Fibroblast of skin of right biceps (primary cell): Measurements from ENCODE around the gene NKX2-1.

Experiments used
- DNase-seq: peaks from one replicate; pipeline ENCODE4 v3.0.0-alpha.2; 2013

Gene NKX2-1

GRCh38 chr14:36517242-36518030 is 2.6 kb downstream of the NKX2-1 start:
- DNase-seq, result no peak

- DNase-seq, result no peak
Measured at GRCh38 chr14:36516719-36517241, 3.3 kb downstream of the NKX2-1 start.

GRCh38 chr14:36515896-36516718 is 3.9 kb downstream of the NKX2-1 start:
- no peak for DNase-seq

DNA sequence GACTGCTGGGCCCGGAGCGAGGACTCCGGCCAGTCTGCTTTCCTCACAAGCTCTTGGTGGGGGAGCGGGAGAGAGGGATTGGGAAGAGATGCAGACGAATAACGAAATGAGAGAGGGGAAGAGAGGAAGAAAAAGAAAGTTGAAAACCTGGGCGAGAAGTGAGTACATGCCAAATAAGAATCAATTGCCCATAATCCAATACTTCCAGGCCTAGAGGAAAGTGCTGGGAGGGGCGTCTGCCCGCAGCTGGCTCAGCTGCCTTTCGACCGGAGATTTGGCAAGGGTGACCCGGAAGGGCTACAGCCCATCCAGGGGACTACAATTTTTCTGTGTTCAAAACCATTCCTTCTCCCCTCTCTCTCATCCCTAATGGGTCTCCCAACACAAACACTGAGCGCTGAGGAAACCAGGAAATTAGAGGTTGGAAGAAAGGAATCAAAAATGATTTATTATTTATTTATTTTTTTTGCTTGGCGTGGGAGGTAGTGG is 4.9 kb downstream of the NKX2-1 start:
- DNase-seq, result no peak

DNA sequence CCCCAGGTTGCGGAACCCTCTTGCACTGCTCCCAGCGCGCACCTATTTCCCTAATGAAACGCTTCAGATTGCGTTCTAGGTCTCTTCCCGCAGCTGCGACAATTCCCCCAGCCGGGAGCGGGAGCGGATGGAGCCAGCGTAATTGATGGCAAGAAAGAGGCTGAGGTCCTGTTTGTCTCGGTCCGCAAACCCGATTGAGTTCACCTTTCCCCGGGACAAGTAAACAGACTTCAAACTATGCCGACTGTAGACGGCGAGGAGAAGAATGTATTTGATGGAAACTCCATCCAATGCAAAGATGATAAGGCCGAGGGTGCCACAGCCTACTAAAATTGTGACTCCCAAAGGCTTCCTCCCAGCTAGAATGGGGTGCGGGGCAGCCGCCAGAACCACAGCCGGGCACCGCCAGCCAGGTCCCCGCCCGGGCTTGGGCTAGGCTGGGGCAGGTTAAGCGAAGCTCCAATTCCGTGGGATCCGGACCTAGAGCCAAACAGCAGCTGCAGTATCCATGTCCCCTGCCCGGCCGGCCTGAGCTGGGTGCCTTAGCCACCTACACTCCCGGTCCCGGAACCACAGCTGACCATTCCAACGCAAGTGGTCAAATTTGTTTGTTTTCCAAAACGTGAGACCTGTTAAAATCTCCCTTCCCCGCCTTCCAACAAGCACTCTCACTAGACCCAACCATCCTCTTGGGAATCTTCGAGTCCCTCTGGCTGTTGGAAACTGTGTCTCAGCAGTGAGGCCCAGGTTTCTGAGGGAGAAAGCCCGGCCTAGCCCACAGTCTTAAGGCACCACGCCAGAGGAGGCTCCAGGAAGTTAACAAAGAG is 5.5 kb downstream of the NKX2-1 start:
- DNase-seq, result no peak

DNA sequence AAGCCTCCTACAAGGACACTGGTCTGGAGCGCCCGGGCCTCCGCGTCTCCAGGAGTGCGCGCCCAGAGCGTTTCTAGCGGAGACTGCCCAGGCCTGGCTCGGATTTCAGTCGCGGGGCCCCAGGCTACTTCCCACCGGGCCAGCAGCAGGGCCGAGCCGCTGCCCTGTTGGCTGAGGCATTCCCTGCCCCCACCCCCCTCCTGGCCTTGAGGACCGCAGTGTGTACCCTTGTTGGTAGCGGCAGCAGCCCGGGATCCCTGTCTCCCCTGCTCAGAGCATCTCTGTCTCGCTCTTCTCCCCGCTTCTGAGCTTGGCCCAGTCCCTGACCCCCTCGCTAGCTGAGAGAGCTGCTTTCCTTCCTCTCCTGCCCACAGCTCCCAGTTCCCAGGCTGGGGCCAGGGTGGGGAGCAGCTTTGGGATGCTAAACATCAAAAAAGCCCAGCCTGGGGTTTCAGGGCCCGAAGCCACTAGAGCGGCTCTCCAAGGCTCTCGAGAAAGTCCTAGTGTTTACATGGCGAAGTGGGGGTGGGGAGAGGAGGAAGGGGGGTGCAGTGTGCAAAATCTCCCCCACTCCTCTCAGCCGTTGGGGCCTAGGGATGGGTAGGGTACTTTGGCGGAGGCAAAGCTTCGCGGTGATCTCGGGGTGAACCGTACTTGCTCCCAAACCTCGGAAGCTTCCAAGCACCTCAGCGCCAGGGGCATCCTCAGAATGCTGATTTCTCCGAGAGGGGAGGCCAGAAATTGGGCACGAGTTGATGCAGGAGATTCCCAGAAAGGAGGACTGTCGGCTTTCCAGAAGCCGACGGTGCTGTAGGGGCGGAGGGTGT is 6.4 kb downstream of the NKX2-1 start:
- no peak for DNase-seq

DNA sequence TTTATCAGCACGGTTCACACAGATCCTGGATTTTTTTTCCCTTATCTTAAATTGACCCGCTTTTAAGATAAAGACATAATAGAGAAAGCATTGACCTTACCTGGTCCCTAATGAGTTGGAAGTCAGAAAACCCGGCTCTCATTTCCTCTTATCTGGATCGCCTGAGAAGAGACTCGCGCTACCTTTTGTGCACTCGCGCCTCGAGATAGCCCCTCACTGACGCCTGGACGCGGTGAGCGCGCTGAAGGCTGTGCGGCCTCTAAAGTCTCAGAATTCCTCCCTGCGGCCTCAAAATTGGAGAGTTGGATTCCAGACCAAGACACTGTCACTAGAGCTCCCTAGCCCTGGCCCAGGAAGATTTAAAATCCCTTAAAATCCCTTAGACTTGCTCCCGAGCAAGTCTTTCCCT is 7.0 kb downstream of the NKX2-1 start:
- no peak for DNase-seq

GRCh38 chr14:36512585-36513003 is 7.4 kb downstream of the NKX2-1 start:
- no peak for DNase-seq

- DNase-seq, result no peak
Measured at GRCh38 chr14:36511981-36512584, 7.9 kb downstream of the NKX2-1 start.

DNA sequence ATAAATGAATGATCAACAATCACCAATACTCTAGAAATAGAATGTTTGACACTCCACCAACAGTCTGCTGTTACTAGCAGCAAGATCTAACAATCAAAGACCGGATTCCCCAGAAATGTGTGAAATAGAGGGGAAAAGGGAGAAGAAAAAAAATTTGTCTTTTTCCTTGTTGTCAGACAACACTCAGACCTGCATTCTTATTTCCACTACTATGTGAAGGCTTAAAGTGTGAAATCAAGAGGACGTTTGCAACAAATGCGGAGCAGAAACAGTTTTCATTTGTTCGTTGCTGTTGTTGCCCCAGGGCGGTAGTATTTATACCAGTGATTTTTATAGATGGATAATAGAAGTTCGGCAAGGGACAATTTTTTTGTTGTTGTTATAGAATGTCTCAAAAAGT is 9.2 kb downstream of the NKX2-1 start:
- no peak for DNase-seq

DNA sequence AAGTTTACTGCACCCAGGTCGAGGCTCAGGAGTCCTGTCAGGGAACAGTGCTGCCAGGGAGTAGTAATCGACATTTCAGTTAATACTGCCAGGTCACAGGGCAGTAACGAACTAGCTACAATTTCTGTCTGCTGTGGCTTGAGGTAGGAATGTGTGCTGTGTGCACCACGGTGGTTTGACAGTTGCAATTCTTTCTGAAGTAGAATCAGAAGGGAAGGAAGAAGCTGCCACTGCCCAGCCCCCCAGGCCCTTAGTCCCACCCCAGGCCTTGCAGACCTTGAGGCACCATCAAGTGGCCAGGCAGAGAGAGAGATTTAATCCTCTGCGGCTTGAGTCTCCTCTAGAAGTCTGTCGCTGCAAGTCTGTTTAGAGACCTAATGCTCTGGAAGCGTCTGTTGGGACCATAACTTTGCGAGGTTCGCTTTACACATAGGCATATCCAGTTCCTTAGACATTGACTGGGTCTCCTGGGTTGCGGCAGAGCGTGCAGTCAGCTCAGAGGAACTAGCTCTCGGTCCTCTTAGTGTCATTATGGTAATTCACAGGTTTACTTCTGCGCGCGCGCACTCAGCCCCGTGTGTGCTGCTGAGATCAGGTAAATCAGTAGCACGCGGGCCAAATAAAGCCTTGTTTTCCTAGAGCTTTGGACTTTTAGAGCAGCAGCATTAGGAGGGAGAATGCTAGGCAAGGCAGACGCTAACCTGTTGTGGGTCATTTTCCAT is 9.8 kb downstream of the NKX2-1 start:
- DNase-seq, result no peak

GRCh38 chr14:36509069-36509917 is 10.7 kb downstream of the NKX2-1 start:
- no peak for DNase-seq

DNA sequence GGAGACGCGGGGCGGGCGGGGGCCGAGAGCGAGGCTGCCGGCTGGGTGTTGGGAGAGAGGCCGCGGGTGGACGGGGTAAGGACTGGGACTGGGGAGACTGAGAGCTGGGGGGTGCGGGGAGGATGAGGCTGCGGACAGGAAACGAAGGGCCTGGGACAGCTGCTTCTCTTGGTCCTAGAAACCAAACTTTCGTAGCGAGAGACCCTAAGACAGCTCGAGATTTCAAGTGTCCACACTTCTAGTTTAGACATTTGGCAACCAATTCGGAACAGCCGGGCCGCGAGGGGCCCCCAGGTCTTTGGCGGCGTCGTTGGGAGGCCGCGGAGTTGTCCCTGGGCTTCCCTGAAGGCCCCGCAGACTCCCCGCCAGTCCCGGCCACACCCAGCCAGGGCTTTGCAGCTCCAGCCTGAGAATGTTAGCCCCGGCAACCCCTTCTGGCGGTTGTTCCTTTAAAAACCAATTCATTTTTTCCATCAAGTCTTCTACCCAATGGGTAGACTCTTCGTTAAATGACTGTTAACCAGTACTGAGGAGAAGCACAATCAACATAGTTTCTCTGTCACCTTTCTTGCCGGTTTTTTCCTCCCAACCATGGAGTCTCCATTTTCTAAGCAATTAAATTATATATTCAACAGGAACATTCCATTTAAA is 11.5 kb downstream of the NKX2-1 start:
- no peak for DNase-seq

GRCh38 chr14:36507847-36508417 is 12.1 kb downstream of the NKX2-1 start:
- no peak for DNase-seq

GRCh38 chr14:36506732-36507614 is 13.1 kb downstream of the NKX2-1 start:
- no peak for DNase-seq

GRCh38 chr14:36505892-36506731 is 13.9 kb downstream of the NKX2-1 start:
- DNase-seq, result no peak
